Naive B cell (primary cell): Measurements from ENCODE around the gene CEMIP. TPM values are rescaled to one million over a fixed set of nuclear protein-coding genes. Genes with fewer than 3 reads are reported as not detected.

Experiments
- ATAC-seq, 2 donors: fragments of 150-1000 bp; cut with Tn5 transposase; 2 replicates each; pipeline ENCODE4 v1.10.0; 2021; ENCODE audit warnings: low read depth in 2 of 2, mild to moderate bottlenecking in 2 of 2, moderate library complexity in 2 of 2
- DNase-seq: peaks from one replicate; pipeline ENCODE4 v3.0.0; 2022
- H3K27ac Mint-ChIP-seq, 6 donors: one replicate each; pipeline ENCODE4 v1.8.0; 2020 to 2022; ENCODE audit warnings: mild to moderate bottlenecking in 6 of 6, mixed read lengths in 6 of 6, moderate library complexity in 5 of 6, inconsistent platforms in 2 of 6
- H3K27me3 Mint-ChIP-seq, 3 donors: one replicate each; pipeline ENCODE4 v1.8.0; 2021 to 2022; ENCODE audit warnings: mixed read lengths in 3 of 3, mild to moderate bottlenecking in 1 of 3
- H3K36me3 Mint-ChIP-seq, 2 donors: one replicate each; pipeline ENCODE4 v1.8.0; 2020 to 2022; ENCODE audit warnings: mixed read lengths in 2 of 2, inconsistent platforms in 1 of 2, mild to moderate bottlenecking in 1 of 2
- H3K4me1 Mint-ChIP-seq, 3 donors: one replicate each; pipeline ENCODE4 v1.8.0; 2020 to 2022; ENCODE audit warnings: mixed read lengths in 3 of 3, inconsistent platforms in 1 of 3, mild to moderate bottlenecking in 1 of 3, moderate library complexity in 1 of 3
- H3K4me3 Mint-ChIP-seq, 8 donors: one replicate each; pipeline ENCODE4 v1.8.0; 2020 to 2022; ENCODE audit warnings: mild to moderate bottlenecking in 8 of 8, mixed read lengths in 8 of 8, moderate library complexity in 8 of 8, inconsistent platforms in 2 of 8
- H3K9me3 Mint-ChIP-seq, 7 donors: one replicate each; pipeline ENCODE4 v1.8.0; 2020 to 2022; ENCODE audit warnings: mixed read lengths in 7 of 7, mild to moderate bottlenecking in 5 of 7, inconsistent platforms in 2 of 7, moderate library complexity in 1 of 7
- polyA plus RNA-seq, 6 donors: library from polyadenylated mRNA; unstranded; fragments of 300-500 nt; fragmentation: Illumina TruSeq; gene quantifications; one replicate each; pipeline ENCODE4 v1.2.3, GENCODE V29; 2021; ENCODE audit warnings: low read depth in 6 of 6

CEMIP gene
- polyA plus RNA-seq, 6 donors from 2014 or later = 0.03 to 0.12 (median 0.05) TPM; not detected in 3

- peaks cover 0 to 3% (median 0%) of the 10 kb centered on the region in 7 donors for H3K9me3 Mint-ChIP-seq
- no peaks in the 10 kb centered on the region for H3K27me3 Mint-ChIP-seq
- ATAC-seq = no peak
- H3K4me3 Mint-ChIP-seq = no peak overlapping the region
- no peak for DNase-seq
- no peak overlapping the region for H3K27ac Mint-ChIP-seq
- H3K4me1 Mint-ChIP-seq = no peaks in the 10 kb centered on the region
- peaks cover 18 to 21% of the 10 kb centered on the region in 2 donors for H3K36me3 Mint-ChIP-seq
Measured at GRCh38 chr15:80911821-80912220, 132.7 kb downstream of the CEMIP start.

GRCh38 chr15:80912673-80913072 lies 133.5 kb downstream of the CEMIP start:
- DNase-seq (no peak), ATAC-seq (no peak)
- H3K27me3 Mint-ChIP-seq = no peaks in the 10 kb centered on the region
- H3K9me3 Mint-ChIP-seq = peaks cover 0 to 3% (median 0%) of the 10 kb centered on the region in 7 donors
- H3K4me1 Mint-ChIP-seq = no peaks in the 10 kb centered on the region
- peak overlapping the region in 1 of 6 donors; percentile 6 for H3K27ac Mint-ChIP-seq
- peaks cover 18 to 21% of the 10 kb centered on the region in 2 donors for H3K36me3 Mint-ChIP-seq
- H3K4me3 Mint-ChIP-seq = no peak overlapping the region

GRCh38 chr15:80913541-80913940 lies 134.4 kb downstream of the CEMIP start:
- Mint-ChIP-seq H3K27ac (no peak overlapping the region), H3K9me3 (peaks cover 0 to 3% (median 0%) of the 10 kb centered on the region in 7 donors), H3K27me3 (no peaks in the 10 kb centered on the region), H3K4me3 (no peak overlapping the region), H3K36me3 (peaks cover 17 to 20% of the 10 kb centered on the region in 2 donors), H3K4me1 (no peaks in the 10 kb centered on the region)
- ATAC-seq (no peak), DNase-seq (no peak)

- Mint-ChIP-seq H3K4me1 (no peaks in the 10 kb centered on the region), H3K27me3 (no peaks in the 10 kb centered on the region), H3K27ac (no peak overlapping the region), H3K4me3 (no peak overlapping the region), H3K9me3 (no peaks in the 10 kb centered on the region), H3K36me3 (peaks cover 6% of the 10 kb centered on the region in 2 donors)
- ATAC-seq (no peak), DNase-seq (no peak)
Measured at GRCh38 chr15:80915472-80915871, 136.3 kb downstream of the CEMIP start.

GRCh38 chr15:80916056-80916455 lies 136.9 kb downstream of the CEMIP start:
- H3K4me3 Mint-ChIP-seq = no peak overlapping the region
- no peaks in the 10 kb centered on the region for H3K9me3 Mint-ChIP-seq
- H3K27me3 Mint-ChIP-seq = no peaks in the 10 kb centered on the region
- peaks cover under 1% of the 10 kb centered on the region in 2 donors for H3K36me3 Mint-ChIP-seq
- no peaks in the 10 kb centered on the region for H3K4me1 Mint-ChIP-seq
- H3K27ac Mint-ChIP-seq = no peak overlapping the region
- DNase-seq = no peak
- no peak for ATAC-seq

GRCh38 chr15:80918196-80918783 lies 139.1 kb downstream of the CEMIP start:
- peaks cover 0 to 5% (median 2%) of the 10 kb centered on the region in 3 donors for H3K4me1 Mint-ChIP-seq
- ATAC-seq = no peak
- no peaks in the 10 kb centered on the region for H3K27me3 Mint-ChIP-seq
- H3K4me3 Mint-ChIP-seq = no peak overlapping the region
- peak overlapping the region in 2 of 6 donors; percentile 23 to 44 for H3K27ac Mint-ChIP-seq
- no peak for DNase-seq
- no peaks in the 10 kb centered on the region for H3K9me3 Mint-ChIP-seq
- H3K36me3 Mint-ChIP-seq = peaks cover 9 to 10% of the 10 kb centered on the region in 2 donors

- no peaks in the 10 kb centered on the region for H3K27me3 Mint-ChIP-seq
- no peak overlapping the region for H3K27ac Mint-ChIP-seq
- no peak for ATAC-seq
Measured at GRCh38 chr15:80920271-80920699, 141.1 kb downstream of the CEMIP start.

GRCh38 chr15:80921736-80922410 lies 142.7 kb downstream of the CEMIP start:
- ATAC-seq (no peak), DNase-seq (no peak)
- no peak overlapping the region for H3K27ac Mint-ChIP-seq
- H3K27me3 Mint-ChIP-seq = no peaks in the 10 kb centered on the region
- peaks cover 2 to 5% (median 4%) of the 10 kb centered on the region in 3 donors for H3K4me1 Mint-ChIP-seq
- H3K4me3 Mint-ChIP-seq = no peak overlapping the region
- H3K9me3 Mint-ChIP-seq = no peaks in the 10 kb centered on the region
- peaks cover 9 to 10% of the 10 kb centered on the region in 2 donors for H3K36me3 Mint-ChIP-seq

More at GRCh38 chr15:80920271-80920699, 141.1 kb downstream of the CEMIP start:
- H3K4me3 Mint-ChIP-seq = no peak overlapping the region
- H3K4me1 Mint-ChIP-seq = peaks cover 0 to 5% (median 2%) of the 10 kb centered on the region in 3 donors
- no peak for DNase-seq
- no peaks in the 10 kb centered on the region for H3K9me3 Mint-ChIP-seq
- peaks cover 9 to 10% of the 10 kb centered on the region in 2 donors for H3K36me3 Mint-ChIP-seq

- Mint-ChIP-seq H3K27ac (no peak overlapping the region), H3K27me3 (no peaks in the 10 kb centered on the region), H3K4me1 (peaks cover 2 to 5% (median 4%) of the 10 kb centered on the region in 3 donors), H3K9me3 (no peaks in the 10 kb centered on the region), H3K36me3 (peaks cover 9 to 10% of the 10 kb centered on the region in 2 donors), H3K4me3 (no peak overlapping the region)
- no peak for DNase-seq
- no peak for ATAC-seq
Measured at GRCh38 chr15:80923668-80924067, 144.5 kb downstream of the CEMIP start.

GRCh38 chr15:80924278-80924677 lies 145.1 kb downstream of the CEMIP start:
- DNase-seq (no peak), ATAC-seq (no peak)
- Mint-ChIP-seq H3K36me3 (peaks cover 9 to 10% of the 10 kb centered on the region in 2 donors), H3K4me1 (peaks cover 2 to 5% (median 4%) of the 10 kb centered on the region in 3 donors), H3K9me3 (no peaks in the 10 kb centered on the region), H3K27ac (no peak overlapping the region), H3K4me3 (no peak overlapping the region), H3K27me3 (no peaks in the 10 kb centered on the region)

GRCh38 chr15:80925597-80926059 lies 146.5 kb downstream of the CEMIP start:
- peaks cover 2 to 5% (median 4%) of the 10 kb centered on the region in 3 donors for H3K4me1 Mint-ChIP-seq
- peaks cover 9 to 10% of the 10 kb centered on the region in 2 donors for H3K36me3 Mint-ChIP-seq
- no peak overlapping the region for H3K4me3 Mint-ChIP-seq
- DNase-seq (no peak), ATAC-seq (no peak)
- H3K27ac Mint-ChIP-seq = peak overlapping the region in 1 of 6 donors; percentile 76
- H3K27me3 Mint-ChIP-seq = no peaks in the 10 kb centered on the region
- no peaks in the 10 kb centered on the region for H3K9me3 Mint-ChIP-seq

GRCh38 chr15:80926126-80926525 lies 147.0 kb downstream of the CEMIP start:
- peak overlapping the region in 1 of 6 donors; percentile 22 for H3K27ac Mint-ChIP-seq
- H3K36me3 Mint-ChIP-seq = peaks cover 9 to 10% of the 10 kb centered on the region in 2 donors
- H3K27me3 Mint-ChIP-seq = no peaks in the 10 kb centered on the region
- ATAC-seq = no peak
- no peak for DNase-seq
- H3K4me1 Mint-ChIP-seq = peaks cover 2 to 5% (median 4%) of the 10 kb centered on the region in 3 donors
- H3K9me3 Mint-ChIP-seq = no peaks in the 10 kb centered on the region
- no peak overlapping the region for H3K4me3 Mint-ChIP-seq

GRCh38 chr15:80929225-80929624 lies 150.1 kb downstream of the CEMIP start:
- H3K27ac Mint-ChIP-seq = no peak overlapping the region
- H3K36me3 Mint-ChIP-seq = no peaks in the 10 kb centered on the region
- H3K9me3 Mint-ChIP-seq = peaks cover 0 to 3% (median 0%) of the 10 kb centered on the region in 7 donors
- H3K4me3 Mint-ChIP-seq = peak overlapping the region in 1 of 8 donors; percentile 43
- H3K4me1 Mint-ChIP-seq = peaks cover 0 to 4% (median 0%) of the 10 kb centered on the region in 3 donors
- DNase-seq (no peak), ATAC-seq (no peak)
- no peaks in the 10 kb centered on the region for H3K27me3 Mint-ChIP-seq

- peak overlapping the region in 1 of 6 donors; percentile 23 for H3K27ac Mint-ChIP-seq
- H3K4me3 Mint-ChIP-seq = no peak overlapping the region
- ATAC-seq (no peak), DNase-seq (no peak)
- H3K36me3 Mint-ChIP-seq = peaks cover 0 to 3% of the 10 kb centered on the region in 2 donors
- H3K9me3 Mint-ChIP-seq = peaks cover 0 to 3% (median 0%) of the 10 kb centered on the region in 7 donors
- H3K4me1 Mint-ChIP-seq = peaks cover 0 to 8% (median 0%) of the 10 kb centered on the region in 3 donors
- H3K27me3 Mint-ChIP-seq = no peaks in the 10 kb centered on the region
Measured at GRCh38 chr15:80929689-80930088, 150.5 kb downstream of the CEMIP start.
